GM19395 (cell line): Measurements from ENCODE around the gene GALNT7.

Experiments used
- ATAC-seq: cut with Tn5 transposase; IDR thresholded peaks from one replicate; pipeline ENCODE4 v1.9.1; 2021; ENCODE audit warnings: mild to moderate bottlenecking, moderate library complexity; ENCODE audit not compliant: unreplicated experiment

The GALNT7 gene

DNA sequence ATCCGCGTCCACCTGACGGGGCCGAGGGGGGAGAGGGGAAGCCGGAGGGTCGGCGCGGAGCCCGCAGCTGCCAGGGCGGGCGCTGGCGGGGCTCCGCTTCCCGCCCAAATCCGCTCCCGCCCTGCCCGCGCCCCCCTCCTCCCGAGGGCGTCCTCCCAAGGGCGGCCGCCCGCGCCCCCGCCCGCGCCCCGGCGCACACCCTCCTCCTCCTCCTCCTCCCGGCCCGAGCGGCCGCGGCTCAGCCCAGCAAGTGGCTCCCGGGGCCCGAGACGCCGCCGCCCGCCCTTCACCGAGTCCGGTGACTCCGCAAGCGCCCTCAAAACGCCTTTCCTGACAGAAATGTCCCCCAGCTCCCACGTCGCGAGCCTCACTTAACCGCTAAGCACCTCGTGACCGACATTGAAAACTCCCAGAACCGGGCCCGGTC, 165.1 kb downstream of the GALNT7 start:
- peak; percentile 0 for ATAC-seq

DNA sequence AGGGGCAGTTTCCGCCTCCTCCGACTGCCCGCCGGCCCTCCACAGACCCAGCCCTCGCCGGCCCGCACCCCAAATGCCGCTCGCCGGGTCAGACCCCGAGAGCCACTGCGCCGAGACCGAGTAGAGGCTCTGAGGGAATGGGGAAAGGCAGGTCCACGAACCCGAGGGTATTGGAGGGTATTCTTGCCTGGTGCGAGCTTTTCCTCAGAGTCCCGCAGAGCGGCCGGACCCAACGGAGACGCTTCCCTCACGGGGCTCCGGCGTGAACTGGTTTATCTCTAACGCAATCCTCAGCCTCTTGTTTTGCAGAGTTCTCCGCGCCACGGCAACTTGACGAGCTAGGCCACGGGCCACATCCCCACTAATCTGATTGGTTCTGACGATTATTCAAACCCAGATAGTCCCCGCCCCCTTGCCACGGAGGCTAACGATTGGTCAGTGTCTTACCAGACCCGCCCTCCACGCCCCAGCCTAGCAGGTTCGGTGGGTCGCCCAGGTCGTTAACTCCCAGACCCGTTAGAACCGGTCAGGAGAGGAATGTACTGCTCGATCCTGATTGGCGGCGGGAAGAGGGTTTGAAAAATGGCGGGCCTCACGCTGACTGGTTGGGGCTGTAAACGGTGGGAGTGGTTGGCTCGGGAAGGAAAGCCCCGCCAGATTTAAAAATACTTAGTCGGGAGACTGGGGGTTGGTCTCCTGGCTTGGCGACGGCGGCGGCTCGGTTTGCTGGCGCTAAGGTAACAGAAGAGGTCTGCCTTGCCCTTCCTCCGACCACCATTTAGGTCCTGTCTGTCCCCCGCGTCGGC, 165.7 kb downstream of the GALNT7 start, which contains the start of gene HMGB2:
Gene HMGB2 (minus strand): TSS at position 274 of the 806 bp plus-strand sequence. CDS start 709 bp downstream, outside the sequence.
- peak; percentile 87 for ATAC-seq

DNA sequence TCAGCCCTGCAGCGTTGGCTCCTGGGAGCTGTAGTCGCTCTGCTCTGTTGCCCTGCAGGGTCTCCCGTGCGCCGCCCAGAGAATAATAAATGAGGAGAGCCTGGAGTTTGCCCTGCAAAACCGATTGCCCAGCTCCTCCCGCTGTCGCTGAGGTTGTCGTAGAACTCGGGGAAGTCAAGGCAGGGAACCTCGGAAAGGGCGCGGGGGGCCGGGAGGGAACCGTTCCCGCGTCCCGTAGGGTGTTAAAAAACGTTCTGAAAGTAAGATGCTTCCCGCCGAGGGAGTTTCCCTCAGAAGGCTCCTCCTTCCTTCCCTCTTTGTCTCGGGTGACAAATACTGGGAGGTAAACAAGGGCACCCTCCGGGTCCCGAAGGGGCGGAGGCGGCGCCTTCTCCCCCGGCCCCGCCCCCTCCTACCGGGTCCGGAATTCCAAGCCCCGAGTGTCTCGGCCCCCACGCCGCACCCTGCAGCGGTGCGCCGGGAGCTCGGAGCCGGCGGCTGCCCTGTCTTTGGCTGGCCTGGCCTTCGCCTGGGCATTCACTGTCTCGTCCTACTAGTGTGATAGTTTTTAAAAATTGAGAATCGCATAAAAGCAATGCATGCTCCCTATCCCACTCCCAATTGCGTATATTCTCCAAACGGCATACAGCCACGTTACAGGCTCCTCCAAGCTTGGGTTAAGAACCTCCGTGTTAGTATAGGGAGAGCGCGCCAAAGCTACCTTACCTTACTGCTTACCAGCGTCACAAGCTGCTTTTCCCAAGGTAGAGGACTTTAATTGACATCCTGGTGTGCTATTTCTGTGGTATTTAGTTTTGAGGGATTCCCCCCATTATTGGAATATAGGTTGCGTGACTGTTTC, 166.5 kb downstream of the GALNT7 start:
- ATAC-seq, result peak; percentile 42

DNA sequence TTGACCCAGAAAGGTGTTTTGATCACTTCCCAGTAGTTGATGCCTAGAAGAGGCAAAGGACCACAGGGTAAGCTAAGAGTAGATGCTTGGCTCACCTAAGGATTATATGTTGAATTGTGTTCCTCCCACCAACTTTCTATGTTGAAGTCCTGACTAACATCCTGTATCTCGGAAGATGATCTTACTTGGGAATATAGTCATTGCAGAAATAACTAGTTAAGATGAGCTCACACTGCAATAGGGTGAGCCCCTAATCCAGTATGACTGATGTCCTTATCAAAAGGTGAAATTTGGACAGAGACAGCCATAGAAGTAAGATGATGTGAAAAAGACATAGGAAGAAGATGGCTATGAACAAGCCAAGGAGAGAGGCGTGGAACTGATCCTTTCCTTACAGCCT, 168.9 kb downstream of the GALNT7 start:
- no peak for ATAC-seq

DNA sequence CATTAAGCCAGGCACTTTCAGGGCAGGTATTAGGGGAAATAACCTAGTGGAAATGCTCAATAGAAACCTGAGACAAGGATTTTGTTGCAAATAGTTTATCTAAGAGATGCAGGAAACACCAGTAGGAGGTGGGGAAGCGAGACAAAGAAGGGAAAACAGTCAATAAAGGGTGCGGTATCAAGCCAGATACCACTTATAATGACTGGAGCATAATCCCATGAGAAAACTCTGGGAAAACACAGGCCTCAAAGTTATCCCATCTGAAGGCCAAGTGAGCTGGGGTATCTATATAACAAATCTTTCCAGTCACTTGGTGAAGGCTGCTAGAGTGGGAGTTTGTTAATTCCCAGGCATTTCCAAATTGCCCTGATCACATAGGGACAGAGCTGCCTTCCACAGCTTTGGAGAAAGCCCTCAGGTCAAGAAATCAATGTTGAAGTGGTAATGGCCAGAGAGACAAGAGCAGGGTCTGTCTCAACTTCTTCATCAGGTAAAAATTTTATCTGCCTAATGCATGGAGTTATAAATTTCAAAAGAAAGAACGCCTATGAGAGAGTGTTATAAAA, 175.3 kb downstream of the GALNT7 start:
- ATAC-seq, result no peak

DNA sequence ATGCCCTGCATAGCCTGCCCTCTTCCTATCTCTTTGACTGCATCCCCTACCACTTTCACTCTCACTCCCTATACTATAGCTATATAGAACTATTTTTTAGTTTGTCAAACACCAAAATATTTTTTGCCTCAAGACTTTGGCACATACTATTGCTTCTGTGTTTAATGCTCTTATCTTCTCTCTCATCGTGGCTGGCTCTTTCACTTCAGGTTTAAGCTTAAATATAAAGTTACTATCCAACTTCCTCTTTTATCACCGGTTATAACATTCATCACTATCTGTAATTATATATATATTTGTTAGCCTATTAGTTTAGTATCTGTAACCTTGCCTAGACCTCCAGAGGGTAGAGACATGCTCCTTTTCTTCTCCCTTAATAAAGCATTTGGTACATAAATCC, 177.0 kb downstream of the GALNT7 start:
- peak; percentile 60 for ATAC-seq

DNA sequence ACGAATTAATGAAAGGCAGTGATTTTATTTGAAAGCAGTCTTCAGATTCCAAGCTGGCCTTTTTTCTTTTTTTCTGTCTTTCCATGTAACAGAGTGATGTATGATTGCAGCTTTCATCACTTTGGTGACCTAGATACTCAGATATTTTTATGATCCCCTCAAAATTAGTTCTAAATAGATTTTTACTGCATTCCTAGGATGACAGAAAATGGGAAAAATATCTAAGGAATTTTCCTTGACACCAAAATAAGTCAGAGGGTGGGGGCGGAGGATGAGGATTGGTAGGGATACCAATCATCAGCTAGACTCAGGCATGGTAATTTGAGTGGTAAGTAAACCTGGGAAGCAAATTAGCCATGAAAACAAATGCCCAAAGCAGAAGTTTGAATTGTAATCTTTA, 177.5 kb downstream of the GALNT7 start:
- ATAC-seq, result no peak

DNA sequence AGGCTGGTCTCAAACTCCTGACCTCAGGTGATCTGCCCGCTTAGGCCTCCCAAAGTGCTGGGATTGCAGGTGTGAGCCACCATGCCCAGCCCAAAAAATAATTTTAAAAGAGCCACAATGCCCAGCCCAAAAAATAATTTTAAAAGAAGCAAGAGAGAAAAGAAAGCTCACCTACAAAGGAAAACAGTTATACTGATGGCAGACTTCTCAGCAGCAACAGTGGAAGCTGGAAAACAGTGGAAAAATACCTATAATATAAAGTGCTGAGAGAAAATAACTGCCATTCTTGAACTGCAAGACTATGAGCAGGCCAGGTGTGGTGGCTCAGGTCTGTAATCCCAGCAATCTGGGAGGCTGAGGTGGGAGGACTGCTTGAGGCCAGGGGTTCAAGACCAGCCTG, 178.9 kb downstream of the GALNT7 start:
- no peak for ATAC-seq

DNA sequence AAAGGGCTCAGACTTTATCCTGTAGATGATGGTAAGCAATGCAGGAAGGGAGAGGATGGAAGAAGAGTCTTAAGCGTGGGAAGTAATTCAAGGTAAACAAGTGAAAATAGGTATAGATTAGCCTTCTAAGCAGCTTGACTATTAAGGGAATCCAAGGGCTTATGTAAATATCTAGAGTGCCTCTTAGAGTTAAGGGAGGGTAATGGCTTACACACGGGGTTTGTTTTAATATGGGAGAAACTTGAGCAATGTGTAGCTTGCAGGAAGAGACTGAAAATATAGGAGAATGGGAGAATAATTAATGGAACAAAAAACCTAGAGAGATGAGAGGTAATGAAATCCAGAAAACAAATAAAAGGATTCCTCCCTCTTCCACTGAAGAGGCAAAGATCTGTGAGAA, 189.3 kb downstream of the GALNT7 start:
- no peak for ATAC-seq

DNA sequence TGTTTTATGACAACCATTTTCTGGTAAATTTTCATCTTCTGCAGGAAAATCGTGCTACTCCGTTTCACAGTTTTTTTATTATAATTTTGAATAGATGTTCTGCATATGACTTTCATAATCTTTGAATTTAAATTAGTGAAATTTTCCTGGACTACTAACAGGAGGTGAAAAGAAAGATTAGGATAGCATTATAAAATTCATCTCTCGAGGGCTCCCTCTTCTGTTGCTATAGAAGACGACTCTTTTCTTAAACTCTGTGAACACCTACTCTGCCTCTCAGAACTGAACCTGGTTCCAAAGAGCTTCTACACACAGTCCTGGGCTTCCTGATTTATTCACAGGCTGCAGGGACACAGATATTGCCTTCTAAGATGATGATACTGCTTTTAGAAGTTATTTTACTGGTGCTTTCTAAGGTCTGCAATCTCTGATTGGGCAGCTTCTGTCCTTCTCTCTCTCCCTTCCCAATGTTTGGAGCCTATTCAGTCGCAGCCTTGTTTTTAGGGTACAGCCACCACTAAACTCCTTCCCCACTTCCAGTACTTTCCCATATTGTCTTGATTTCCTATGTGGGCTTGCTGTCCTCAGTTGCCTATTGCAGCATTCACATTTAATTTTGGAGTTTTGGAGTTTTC, 192.1 kb downstream of the GALNT7 start:
- ATAC-seq, result no peak

DNA sequence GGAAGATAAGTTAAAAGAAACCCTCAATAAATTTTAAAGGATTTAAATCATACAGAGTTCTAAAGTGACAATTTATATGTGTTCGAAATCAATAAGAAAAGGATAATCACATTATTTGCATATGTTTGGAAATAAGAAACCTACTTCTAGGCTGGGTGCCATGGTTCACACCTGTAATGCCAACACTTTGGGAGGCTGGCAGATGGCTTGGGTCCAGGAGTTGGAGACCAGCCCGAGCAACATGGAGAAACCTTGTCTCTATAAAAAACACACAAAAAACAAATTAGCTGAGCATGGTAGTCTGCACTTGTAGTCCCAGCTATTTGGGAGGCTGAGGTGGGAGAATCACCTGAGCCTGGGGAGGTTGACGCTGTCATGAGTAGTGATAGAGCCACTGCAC, 194.1 kb downstream of the GALNT7 start:
- no peak for ATAC-seq

DNA sequence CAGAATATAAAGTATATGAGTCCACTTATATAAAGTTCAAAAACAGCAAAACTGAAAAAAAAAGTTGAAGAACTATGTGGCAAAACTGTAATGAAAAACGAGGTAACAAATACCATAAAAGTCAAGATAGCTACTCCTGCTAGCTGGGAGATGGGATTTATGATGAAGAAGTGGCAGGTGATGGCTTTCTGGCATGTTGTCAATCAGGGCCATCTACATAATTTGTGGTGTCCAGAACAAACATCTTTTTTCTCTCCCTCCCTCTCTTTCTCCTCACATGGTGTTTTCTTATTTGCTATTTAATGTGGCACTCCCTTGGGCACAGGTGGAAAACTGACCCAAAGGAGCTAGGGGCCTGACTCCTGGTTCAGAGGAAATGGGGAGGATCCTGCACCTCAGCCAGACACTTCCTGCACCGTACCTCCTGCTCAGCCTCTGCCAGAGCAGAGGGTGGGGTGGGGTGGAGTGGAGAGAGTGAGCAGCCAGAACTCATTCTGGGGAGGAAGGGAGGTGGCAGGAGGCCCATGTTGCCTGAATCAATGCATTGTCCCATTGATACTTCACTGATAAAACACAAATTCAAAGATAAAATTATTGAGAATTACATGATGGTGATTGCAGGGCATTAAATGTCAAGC, 196.9 kb downstream of the GALNT7 start:
- no peak for ATAC-seq

DNA sequence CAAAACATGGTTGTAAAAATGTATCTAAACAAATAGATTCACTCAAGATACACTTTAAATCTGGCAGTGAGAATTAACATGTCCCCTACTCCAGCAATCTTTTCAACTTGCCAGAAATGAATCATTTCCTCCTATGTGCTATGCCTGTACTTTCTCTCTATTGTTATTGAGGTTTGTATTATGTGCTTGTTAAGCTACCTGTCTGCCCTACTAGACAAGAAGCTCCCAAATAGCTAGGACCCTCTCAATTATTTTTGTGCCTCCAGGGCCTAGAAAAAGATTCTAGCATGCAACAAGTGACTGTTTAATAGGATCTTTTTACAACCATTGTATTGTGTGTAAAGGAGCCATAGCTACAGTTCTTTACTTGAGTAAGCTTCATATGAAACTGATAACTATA, 198.7 kb downstream of the GALNT7 start:
- ATAC-seq, result peak; percentile 23

DNA sequence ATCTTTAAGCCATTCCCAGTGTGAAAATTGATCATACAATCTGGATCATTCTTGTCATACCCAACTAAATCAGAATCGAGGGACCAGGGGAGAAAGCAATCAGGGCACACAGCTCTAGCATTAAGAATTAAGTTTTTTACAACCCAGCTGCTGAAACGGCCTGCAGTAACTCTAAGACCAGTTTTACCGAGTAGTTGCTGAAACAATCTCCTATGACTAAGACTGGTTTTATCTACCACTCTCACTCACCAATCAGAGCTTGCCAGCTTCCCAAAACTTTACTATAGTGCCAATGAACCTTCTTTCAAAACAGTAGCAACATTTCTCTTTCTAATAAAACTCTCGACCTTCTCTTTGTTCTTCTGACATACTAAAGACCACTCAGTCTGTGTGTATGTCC, 199.3 kb downstream of the GALNT7 start:
- ATAC-seq, result no peak

DNA sequence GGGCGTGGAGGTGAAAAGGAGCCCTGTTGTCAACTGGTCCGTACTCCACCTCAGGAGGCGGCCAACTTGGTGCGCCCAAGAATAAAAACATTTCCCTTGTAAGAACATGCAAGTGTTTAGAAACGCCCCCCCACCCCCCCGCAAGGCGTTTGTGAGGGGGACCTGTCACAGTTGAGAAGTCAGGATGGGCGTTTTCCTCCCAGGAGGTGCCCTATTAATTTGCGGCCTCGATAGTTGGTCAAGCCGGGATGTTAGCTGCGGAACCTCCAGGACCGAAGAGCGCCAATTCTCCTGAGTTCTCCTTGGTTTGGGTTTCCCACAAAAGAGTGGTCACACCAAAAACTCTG, 201.5 kb downstream of the GALNT7 start:
- peak; percentile 8 for ATAC-seq

DNA sequence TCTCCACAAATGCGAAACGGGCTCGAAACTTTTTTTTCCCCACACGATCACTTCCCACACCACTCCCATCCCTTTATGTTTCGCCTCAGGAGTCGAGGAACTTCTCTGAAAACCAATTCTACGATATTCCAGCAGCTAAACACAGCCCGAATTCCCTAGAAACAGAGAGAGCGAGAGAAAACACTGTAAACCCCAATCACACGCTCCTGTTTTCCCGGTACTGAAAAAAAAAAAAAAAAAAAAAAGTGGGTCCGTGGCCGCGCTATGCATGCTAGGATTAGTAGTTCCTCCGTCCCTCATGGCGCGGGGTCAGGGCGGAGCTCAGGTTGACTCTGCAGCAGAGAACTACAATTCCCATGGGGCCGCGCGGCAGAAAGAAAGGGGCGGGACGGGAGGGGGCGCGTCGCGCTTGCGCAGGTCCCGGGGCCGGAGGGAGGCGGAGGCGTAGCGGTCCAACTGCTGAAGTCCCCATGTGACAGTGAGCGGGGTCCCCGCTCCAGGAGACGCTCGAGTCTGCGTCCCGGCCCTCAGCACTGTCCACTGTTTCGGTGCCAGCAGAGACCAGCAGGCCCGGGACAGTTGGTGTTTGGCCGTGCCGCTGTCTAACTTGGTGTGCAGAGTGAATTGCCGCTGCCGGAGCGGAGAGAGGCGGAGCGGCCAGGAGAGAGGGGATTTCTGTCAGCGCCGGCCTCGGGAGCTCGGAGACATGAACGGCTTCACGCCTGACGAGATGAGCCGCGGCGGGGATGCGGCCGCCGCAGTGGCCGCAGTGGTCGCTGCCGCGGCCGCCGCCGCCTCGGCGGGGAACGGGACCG, 202.1 kb downstream of the GALNT7 start, which contains the start of gene SAP30:
Gene SAP30 (plus strand): TSS at position 478 of the 815 bp plus-strand sequence. CDS start 229 bp downstream, at position 707.
- peak; percentile 65 for ATAC-seq

DNA sequence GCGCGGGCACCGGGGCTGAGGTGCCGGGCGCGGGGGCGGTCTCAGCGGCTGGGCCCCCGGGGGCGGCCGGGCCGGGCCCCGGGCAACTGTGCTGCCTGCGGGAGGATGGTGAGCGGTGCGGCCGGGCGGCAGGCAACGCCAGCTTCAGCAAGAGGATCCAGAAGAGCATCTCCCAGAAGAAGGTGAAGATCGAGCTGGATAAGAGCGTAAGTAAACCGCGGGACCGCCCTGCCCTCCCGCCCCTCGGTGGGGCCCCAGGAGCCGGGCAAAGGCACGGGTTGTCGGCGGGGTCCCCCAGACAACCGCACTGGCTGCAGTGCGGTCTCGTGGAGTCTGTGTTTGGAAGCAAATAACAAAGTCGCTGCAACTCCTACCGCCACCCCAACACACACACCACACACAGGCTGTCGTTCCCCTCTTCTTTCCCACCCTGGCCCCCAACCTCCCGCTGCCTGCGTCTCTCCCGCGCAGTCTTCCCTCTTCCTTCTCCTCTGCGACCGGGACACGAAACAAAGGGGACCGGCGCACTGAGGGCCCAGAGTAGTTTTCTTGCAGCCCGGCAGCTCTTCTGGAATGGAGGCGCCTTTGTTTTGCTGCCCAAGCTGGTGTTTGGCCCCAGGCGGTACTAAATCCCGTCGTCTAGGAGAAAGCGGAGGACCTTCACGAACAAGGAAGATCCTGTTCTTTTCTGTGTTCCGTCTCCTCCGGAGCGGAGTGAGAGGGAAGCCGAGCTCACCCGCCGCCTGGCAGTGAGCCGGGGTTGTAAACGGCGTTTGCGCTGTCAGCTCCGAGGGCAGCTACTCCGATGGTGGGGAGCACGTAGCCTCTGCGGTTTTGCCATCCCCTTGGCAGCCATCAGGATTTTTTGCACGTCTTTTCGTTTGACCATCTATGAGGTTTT, 202.9 kb downstream of the GALNT7 start:
- ATAC-seq, result peak; percentile 21
